Vagina (tissue), 2 donors: ENCODE results near the gene MRC2.

ENCODE experiments used
- CTCF ChIP-seq, 3 experiments: fragments of 450-650 bp in 2 of 3; fragments of 200-600 bp in 1 of 3; sonication (generic) in 1 of 3; IDR thresholded peaks; one replicate each; pipeline ENCODE4 v1.5.1; 2017 to 2019; ENCODE audit warnings: antibody characterized with exemption in 3 of 3, mild to moderate bottlenecking in 2 of 3, moderate library complexity in 2 of 3
- POLR2A ChIP-seq, 2 donors: fragments of 450-650 bp; IDR thresholded peaks; one replicate each; pipeline ENCODE4 v1.6.1; 2017; ENCODE audit warnings: antibody characterized with exemption in 2 of 2, mild to moderate bottlenecking in 2 of 2, moderate library complexity in 2 of 2
- POLR2AphosphoS5 ChIP-seq, 2 donors: sonication (generic); formaldehyde crosslinking; IDR thresholded peaks; one replicate each; pipeline ENCODE4 v1.9.0; 2017; ENCODE audit warnings: antibody characterized with exemption in 2 of 2, mild to moderate bottlenecking in 2 of 2, low read depth in 1 of 2; ENCODE audit not compliant: insufficient read depth in 1 of 2

GRCh38 chr17:62714016-62714777, 86.7 kb downstream of the MRC2 start:
- TF ChIP-seq CTCF (IDR thresholded peaks at IDR 0.05) (no peak), POLR2A (IDR thresholded peaks at IDR 0.05) (no peak), POLR2AphosphoS5 (IDR thresholded peaks at IDR 0.05; ENCODE audit: insufficient read depth in 1 of 2, low read depth in 1 of 2) (no peak)
